IMR-90 (cell line): Measurements from ENCODE around the gene NCKAP5. TPM values are rescaled to one million over a fixed set of nuclear protein-coding genes. Genes with fewer than 3 reads are reported as not detected.

Experiments
- ATAC-seq: fragments of 200-7000 bp; cut with Tn5 transposase; 2 replicates; pipeline ENCODE4 v1.9.1; 2020; ENCODE audit warnings: low read depth, mild to moderate bottlenecking, moderate library complexity
- BruUV-seq: library from RNA; stranded (reverse); fragments of 400-500 nt; replicated peaks from 2 replicates; lab custom pipeline; 2021; lab: Mats Ljungman, UMichigan
- CTCF ChIA-PET: fragments of 300-600 bp; formaldehyde crosslinking; extraction: SDS; loops from one replicate; lab custom pipeline; 2021; ENCODE audit warnings: antibody characterized with exemption; lab: Yijun Ruan, JAX
- POLR2A ChIA-PET: fragments of 300-600 bp; sonication (Branson Sonifier 250); formaldehyde crosslinking; loops from one replicate; lab custom pipeline; 2022; ENCODE audit warnings: antibody characterized with exemption; ENCODE audit not compliant: unreplicated experiment; lab: Charles Lee
- DNase-seq: peaks from one replicate; pipeline ENCODE4 v3.0.0; 2013
- H2AFZ ChIP-seq: replicated peaks from 2 replicates; pipeline ENCODE3; 2013; ENCODE audit warnings: low read length, mild to moderate bottlenecking; ENCODE audit not compliant: poor library complexity
- H2AK5ac ChIP-seq: 2 replicates; pipeline ENCODE4 v1.6.1; 2013; ENCODE audit warnings: low read depth, low read length, inconsistent platforms
- H2AK9ac ChIP-seq: replicated peaks from 2 replicates; pipeline ENCODE3; 2013; ENCODE audit warnings: mild to moderate bottlenecking, low read depth, low read length, moderate library complexity; ENCODE audit not compliant: poor library complexity
- H2BK120ac ChIP-seq: 2 replicates; pipeline ENCODE4 v1.6.1; 2013; ENCODE audit warnings: low read depth, low read length, inconsistent platforms
- H2BK15ac ChIP-seq: 3 replicates; pipeline ENCODE4 v1.6.1; 2013; ENCODE audit warnings: low read depth, low read length, inconsistent platforms
- H2BK20ac ChIP-seq: 2 replicates; pipeline ENCODE4 v1.6.1; 2013; ENCODE audit warnings: low read depth, mild to moderate bottlenecking, inconsistent platforms, low read length, moderate library complexity
- H2BK5ac ChIP-seq: 2 replicates; pipeline ENCODE4 v1.6.1; 2013; ENCODE audit warnings: mild to moderate bottlenecking, low read depth, low read length, inconsistent platforms; ENCODE audit not compliant: poor library complexity, severe bottlenecking
- H3K14ac ChIP-seq: replicated peaks from 2 replicates; pipeline ENCODE4 v1.6.1; 2013; ENCODE audit warnings: low read depth, low read length, inconsistent platforms
- H3K18ac ChIP-seq: 2 replicates; pipeline ENCODE4 v1.6.1; 2013; ENCODE audit warnings: low read depth, low read length, control low read depth
- H3K23ac ChIP-seq: 2 replicates; pipeline ENCODE4 v1.6.1; 2013; ENCODE audit warnings: low read depth, low read length, inconsistent platforms
- H3K27ac ChIP-seq: 2 replicates; pipeline ENCODE4 v1.5.1; 2013; ENCODE audit warnings: mild to moderate bottlenecking, control low read depth, low read length; ENCODE audit not compliant: insufficient read depth
- H3K27me3 ChIP-seq: 2 replicates; pipeline ENCODE4 v1.6.1; 2013; ENCODE audit warnings: low read length; ENCODE audit not compliant: control insufficient read depth, insufficient read depth
- H3K36me3 ChIP-seq: 2 replicates; pipeline ENCODE4 v1.6.1; 2013; ENCODE audit warnings: low read length, mixed read lengths; ENCODE audit not compliant: control insufficient read depth, insufficient read depth
- H3K4ac ChIP-seq: 2 replicates; pipeline ENCODE4 v1.6.1; 2013; ENCODE audit warnings: low read depth, low read length, inconsistent platforms
- H3K4me1 ChIP-seq: 2 replicates; pipeline ENCODE4 v1.6.1; 2013; ENCODE audit warnings: low read length, mixed read lengths; ENCODE audit not compliant: control insufficient read depth, insufficient read depth
- H3K4me2 ChIP-seq: 2 replicates; pipeline ENCODE4 v1.6.1; 2013; ENCODE audit warnings: low read depth, mild to moderate bottlenecking, control low read depth, low read length, moderate library complexity
- H3K4me3 ChIP-seq: 2 replicates; pipeline ENCODE4 v1.5.1; 2013; ENCODE audit warnings: low read depth, mild to moderate bottlenecking, control low read depth, low read length, moderate library complexity; ENCODE audit not compliant: insufficient read depth
- H3K56ac ChIP-seq: 2 replicates; pipeline ENCODE4 v1.6.1; 2013; ENCODE audit warnings: low read length, inconsistent platforms; ENCODE audit not compliant: insufficient read depth; ENCODE audit errors: extremely low read depth
- H3K79me1 ChIP-seq, 2 experiments: 2 replicates each; pipeline ENCODE4 v1.6.1; 2013; ENCODE audit warnings: low read length in 2 of 2, inconsistent platforms in 1 of 2, low read depth in 1 of 2
- H3K9ac ChIP-seq: 2 replicates; pipeline ENCODE4 v1.6.1; 2013; ENCODE audit warnings: low read depth, low read length, control low read depth
- H3K9me1 ChIP-seq: 2 replicates; pipeline ENCODE4 v1.6.1; 2013; ENCODE audit warnings: low read length, inconsistent platforms; ENCODE audit not compliant: insufficient read depth
- H3K9me3 ChIP-seq: 2 replicates; pipeline ENCODE4 v1.6.1; 2013; ENCODE audit warnings: low read length; ENCODE audit not compliant: control insufficient read depth, insufficient read depth
- H4K20me1 ChIP-seq: 2 replicates; pipeline ENCODE4 v1.6.1; 2013; ENCODE audit warnings: low read length, inconsistent platforms; ENCODE audit not compliant: insufficient read depth
- H4K5ac ChIP-seq: 2 replicates; pipeline ENCODE4 v1.6.1; 2013; ENCODE audit warnings: mild to moderate bottlenecking, low read depth, low read length, control low read depth
- H4K8ac ChIP-seq, 2 experiments: 2 replicates each; pipeline ENCODE4 v1.6.1; 2013; ENCODE audit warnings: low read depth in 2 of 2, low read length in 2 of 2, control low read depth in 1 of 2, inconsistent platforms in 1 of 2
- H4K91ac ChIP-seq: 2 replicates; pipeline ENCODE4 v1.6.1; 2013; ENCODE audit warnings: low read depth, low read length, inconsistent platforms; ENCODE audit not compliant: insufficient read depth
- CEBPB ChIP-seq: IDR thresholded peaks from 2 replicates; pipeline ENCODE4 v1.6.1; 2012; ENCODE audit warnings: low read depth, low read length, improper control_type of control experiment
- FOS ChIP-seq: fragments of 150-350 bp; IDR thresholded peaks from 2 replicates; pipeline ENCODE4 v1.6.1; 2016; ENCODE audit warnings: low read depth, low read length
- NFE2L2 ChIP-seq: fragments of 150-350 bp; IDR thresholded peaks from 2 replicates; pipeline ENCODE4 v1.6.1; 2016; ENCODE audit warnings: low read depth, mild to moderate bottlenecking, low read length
- WGBS, 2 experiments: methylation state at CpG; one replicate each; pipeline versions ENCODE4 v1.1.5 to v1.1.7; 2013; ENCODE audit warnings: missing lambda C conversion rate in 2 of 2; ENCODE audit not compliant: insufficient read length in 1 of 2; ENCODE audit errors: extremely low coverage in 2 of 2; 5-methylcytosine and 5-hydroxymethylcytosine counted together
- dilution Hi-C: fragments of 300-500 bp; cut with HindIII; formaldehyde crosslinking; loops from one replicate; pipeline ENCODE4 v1.14.3; 2018; ENCODE audit warnings: low sequenced_read_pairs; ENCODE audit not compliant: unreplicated experiment
- in situ Hi-C: fragments of 300-500 bp; cut with MboI; formaldehyde crosslinking; loops from 3 replicates; pipeline ENCODE4 v1.14.3; 2019; ENCODE audit warnings: low sequenced_read_pairs, inconsistent platforms, mixed read lengths
- intact Hi-C: fragments of 100-400 bp; cut with micrococcal nuclease; formaldehyde crosslinking; loops from 2 replicates; pipeline ENCODE4 v1.10.0; 2022
- polyA plus RNA-seq, 3 experiments: library from polyadenylated mRNA; depleted of rRNA; stranded (reverse); fragments of >200 nt; gene quantifications; 2 replicates each; pipeline ENCODE4 v1.2.3, GENCODE V29; 2012; ENCODE audit warnings: low replicate concordance in 1 of 3
- total RNA-seq: library from RNA; depleted of rRNA; stranded (reverse); fragments of >200 nt; gene quantifications from 2 replicates; pipeline ENCODE4 v1.2.3, GENCODE V29; 2012
- TF ChIP-seq, protein P1 (sequence below): fragments of 150-350 bp; IDR thresholded peaks from 2 replicates; pipeline ENCODE4 v1.6.1; 2016; ENCODE audit warnings: low read depth, mild to moderate bottlenecking, low read length, moderate library complexity, borderline replicate concordance

NCKAP5 gene
- total and polyA plus RNA-seq, 2 of the 4 experiments (the other 2 are of a cell fraction) = 2.7 to 3.9 TPM

DNA sequence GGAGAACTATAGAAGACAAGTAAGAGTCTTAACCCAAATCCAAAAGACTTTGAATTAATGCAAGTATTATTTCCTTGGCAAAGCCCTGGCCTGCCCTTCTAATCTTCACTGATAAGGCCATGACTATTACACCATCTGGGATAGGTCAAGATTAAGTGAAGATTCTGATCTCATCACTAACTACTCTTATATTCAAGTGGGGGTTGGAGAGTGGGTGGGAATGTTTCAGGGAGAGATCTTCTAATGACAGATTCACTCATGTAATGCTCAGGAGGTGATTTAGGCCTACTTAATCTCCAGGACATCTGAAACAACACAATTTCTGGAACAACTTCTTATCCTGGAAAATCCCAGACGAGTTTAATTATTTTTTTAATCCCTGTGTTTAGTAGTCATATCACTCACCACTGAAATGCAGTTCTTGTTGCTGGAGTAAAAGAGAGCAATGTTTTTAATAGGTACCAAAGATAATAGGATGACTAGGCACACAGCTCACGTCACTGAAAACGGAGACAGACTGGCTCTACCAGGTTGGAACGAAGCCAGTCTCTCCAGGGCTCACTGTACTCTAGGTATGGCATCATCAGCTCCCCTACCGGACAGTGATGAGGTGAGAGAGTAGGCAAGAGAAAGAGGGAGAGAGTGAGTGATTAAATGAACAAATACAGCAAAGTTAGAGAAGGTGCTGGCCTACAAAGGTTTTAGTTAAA is 133.1 kb downstream of the NCKAP5 start:
- H4K8ac ChIP-seq = peak overlapping the region; percentile 3 to 19; a peak in 1 of 4 replicates
- POLR2A ChIA-PET = no interaction called here

More for the DNA sequence above, 133.1 kb downstream of the NCKAP5 start:
- Histone ChIP-seq H3K4me2 (no peak overlapping the region), H3K18ac (peak overlapping the region; percentile 34), H2BK20ac (peak overlapping the region; percentile 73; the same call in 1 of the 2 replicates), H3K23ac (peak overlapping the region; percentile 17; the same call in 1 of the 2 replicates), H2BK5ac (peak overlapping the region; percentile 65), H3K36me3 (no peaks in the 10 kb centered on the region), H3K27ac (no peak overlapping the region), H3K27me3 (no peaks in the 10 kb centered on the region), H2AFZ (no peak overlapping the region), H3K4ac (peak overlapping the region; percentile 72), H2BK15ac (no peak overlapping the region; the same call in 2 of the 3 replicates), H2BK120ac (peak overlapping the region; percentile 78; the same call in 1 of the 2 replicates), H3K4me1 (peaks cover 8% of the 10 kb centered on the region), H4K91ac (0 out of 2 replicates have a peak overlapping the region, but pooled peaks have one; percentile 22), H4K20me1 (no peaks in the 10 kb centered on the region), H2AK5ac (0 out of 2 replicates have a peak overlapping the region, but pooled peaks have one; percentile 33), H3K14ac (peak overlapping the region; percentile 47), H3K4me3 (no peak overlapping the region), H3K79me1 (no peaks in the 10 kb centered on the region), H3K9me3 (no peaks in the 10 kb centered on the region), H3K9ac (no peak overlapping the region), H3K9me1 (no peaks in the 10 kb centered on the region), H3K56ac (no peak overlapping the region), H2AK9ac (no peak overlapping the region), H4K5ac (peak overlapping the region; percentile 9; the same call in 1 of the 2 replicates)
- peak; percentile 57 for ATAC-seq
- intact Hi-C loops = loop anchor here (10.0 kb wide), 1 partner anchor 410 kb away; no protein-coding TSS in a partner anchor
- CTCF ChIA-PET = interaction anchor here (1.6 kb wide), 1 partner anchor 12 kb away, joined by 9 read pairs; no protein-coding TSS in a partner anchor
- dilution Hi-C loops = no loop called here
- in situ Hi-C loops = no loop called here
- BruUV-seq = no TSS peak
- WGBS, 2 experiments = 62% methylated on average over 2 of the region's 5 CpGs; no CpG with 5 or more reads in 1 of the 2 experiments
- DNase-seq = peak; percentile 91
- peak; percentile 71 for TF ChIP-seq CEBPB
- 0 out of 2 replicates have a peak, but pooled peaks have one; percentile 40 for TF ChIP-seq FOS
- peak; percentile 77 for TF ChIP-seq NFE2L2
- TF ChIP-seq, protein P1, sequence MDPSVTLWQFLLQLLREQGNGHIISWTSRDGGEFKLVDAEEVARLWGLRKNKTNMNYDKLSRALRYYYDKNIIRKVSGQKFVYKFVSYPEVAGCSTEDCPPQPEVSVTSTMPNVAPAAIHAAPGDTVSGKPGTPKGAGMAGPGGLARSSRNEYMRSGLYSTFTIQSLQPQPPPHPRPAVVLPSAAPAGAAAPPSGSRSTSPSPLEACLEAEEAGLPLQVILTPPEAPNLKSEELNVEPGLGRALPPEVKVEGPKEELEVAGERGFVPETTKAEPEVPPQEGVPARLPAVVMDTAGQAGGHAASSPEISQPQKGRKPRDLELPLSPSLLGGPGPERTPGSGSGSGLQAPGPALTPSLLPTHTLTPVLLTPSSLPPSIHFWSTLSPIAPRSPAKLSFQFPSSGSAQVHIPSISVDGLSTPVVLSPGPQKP = no peak
